DMS 273 (cell line): ENCODE results near the gene GRM3.

Source experiments
- DNase-seq: peaks from one replicate; lab custom pipeline; 2025; ENCODE audit not compliant: unreplicated experiment; lab: John Stamatoyannopoulos, UW

Gene GRM3

DNA sequence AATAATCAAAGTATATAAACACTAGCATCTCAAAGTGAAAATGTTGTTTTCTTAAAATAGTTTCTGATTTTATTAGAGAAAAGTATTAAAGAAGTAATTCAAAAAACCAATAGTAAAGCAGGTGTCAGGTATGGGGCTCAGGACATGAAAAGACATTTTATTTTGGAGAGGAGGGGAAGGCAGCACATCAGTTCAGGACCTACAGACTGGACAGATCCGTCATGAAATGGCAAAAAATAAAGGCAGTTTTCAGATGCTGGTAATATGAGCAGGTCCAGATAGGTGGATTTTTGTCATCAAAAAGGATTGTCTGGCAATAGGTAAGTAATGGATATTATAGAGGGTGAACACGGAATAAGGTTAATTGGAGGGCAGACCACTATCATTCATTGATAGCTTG lies 49.0 kb downstream of the GRM3 start:
- DNase-seq: no peak

DNA sequence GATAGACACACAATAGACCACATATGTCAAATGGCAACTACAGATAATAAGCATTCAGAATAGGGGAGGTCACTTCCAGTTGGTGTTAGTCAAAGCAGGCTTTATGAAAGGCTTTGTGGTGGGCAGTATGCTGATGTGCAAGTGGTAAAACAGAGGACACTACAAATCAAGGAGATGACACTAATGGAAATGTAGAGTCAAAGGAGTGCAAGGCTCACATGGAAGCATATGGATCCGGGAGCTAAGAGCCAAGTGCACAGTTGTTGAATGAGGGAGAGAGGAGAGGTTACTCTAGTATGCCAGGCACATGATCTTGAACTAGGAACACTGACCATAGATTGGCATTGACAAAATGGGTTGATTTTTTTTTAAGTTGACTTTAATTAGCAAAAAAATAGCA lies 62.7 kb downstream of the GRM3 start:
- no peak for DNase-seq

DNA sequence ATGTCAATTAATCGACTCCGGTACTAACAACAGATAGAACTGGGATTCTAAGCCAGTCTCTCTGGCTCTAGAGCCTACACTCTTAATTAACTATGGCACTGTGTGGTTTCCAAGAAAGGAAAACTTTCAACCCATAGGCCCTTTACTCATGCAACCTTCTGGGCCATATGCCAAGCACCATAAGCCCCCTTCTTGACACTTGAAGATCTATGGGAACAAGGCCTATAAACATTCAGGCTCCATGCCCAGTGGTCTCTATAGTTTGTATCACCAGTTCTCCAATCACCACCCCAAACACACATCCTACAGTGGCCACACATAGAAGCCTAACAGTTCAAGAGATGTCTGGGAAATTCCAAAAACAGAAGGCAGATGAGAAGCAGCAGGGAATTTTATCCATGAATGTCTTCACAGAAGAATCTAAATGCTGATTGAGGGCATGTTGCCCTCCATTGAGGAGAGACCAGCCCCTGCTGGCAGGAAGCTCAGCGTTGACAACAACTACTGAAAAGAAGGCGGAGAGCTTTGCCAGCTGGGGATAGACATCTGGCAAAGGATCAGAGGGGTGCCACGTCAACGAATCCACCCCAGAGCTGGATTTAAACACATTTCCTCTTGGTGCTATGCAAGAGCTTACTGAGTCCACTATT lies 64.4 kb downstream of the GRM3 start:
- DNase-seq: peak; percentile 10

DNA sequence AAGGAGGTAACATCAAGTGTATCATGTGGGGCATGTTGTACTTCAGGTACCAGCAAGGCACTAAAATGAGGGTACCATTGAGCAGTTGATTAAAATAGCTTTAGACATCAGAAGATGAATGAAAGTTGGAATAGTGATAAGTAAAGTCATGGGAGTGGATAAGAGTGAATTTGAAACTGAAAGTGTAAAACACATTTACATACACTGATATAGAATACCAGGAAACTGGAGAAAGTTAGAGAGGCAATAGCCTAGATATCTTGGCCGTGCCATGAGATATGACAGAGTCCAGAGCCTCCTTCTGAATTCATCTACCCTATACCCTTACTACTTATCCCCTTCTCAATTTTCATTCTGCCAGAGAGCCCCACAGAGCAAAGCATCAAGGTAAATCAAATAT lies 76.6 kb downstream of the GRM3 start:
- DNase-seq: no peak

DNA sequence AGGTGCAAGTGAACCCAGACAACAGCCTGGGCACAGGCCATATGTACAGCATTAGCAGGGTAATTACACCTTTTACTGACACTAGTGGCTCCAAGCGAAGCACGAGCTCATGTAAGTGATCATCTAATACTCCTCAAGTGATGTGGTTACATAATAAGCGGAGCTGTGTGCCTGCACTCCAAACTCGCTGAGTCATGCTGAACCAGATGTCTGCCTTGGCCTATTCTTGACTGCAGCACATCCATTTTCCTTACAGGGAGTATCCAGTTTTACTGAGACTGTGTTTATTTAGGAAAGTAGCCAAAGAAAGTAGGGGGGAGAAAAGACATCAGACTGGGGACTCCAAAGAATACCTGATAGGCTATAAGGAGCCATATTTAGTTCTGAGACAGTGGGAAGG lies 90.1 kb downstream of the GRM3 start:
- peak; percentile 36 for DNase-seq

DNA sequence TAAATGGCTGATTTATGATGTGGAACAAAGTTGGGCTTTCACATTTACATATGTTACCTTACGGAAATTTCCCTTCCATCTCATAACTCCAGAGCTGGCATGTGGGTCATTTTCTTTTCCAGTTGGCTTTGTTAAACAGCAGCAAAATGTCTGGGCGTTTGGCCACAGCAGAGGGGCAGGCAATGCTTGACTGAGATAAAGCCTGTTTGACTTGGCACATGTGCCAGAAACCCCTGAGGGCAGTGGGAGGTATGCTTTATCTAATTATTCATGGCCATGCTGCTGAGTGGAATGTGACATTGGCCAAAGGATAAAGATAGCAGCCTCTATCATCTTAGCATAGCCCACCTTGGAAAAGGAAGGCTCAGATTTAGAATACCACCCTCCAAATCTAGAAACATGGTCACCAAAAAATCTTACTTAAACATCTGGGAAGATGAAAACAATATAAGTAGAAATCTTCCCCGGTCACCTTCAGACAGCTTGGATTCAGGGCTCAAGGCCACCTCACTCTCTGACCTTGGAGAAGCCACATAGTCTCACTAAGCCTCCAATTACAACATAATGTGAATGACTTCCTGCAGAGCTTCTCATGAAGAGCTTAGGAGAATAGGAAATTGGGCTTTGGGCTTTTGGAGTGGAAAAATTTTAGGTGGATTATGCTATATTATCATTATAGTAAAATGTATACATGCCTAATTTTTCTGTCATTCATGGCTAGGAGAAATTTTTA lies 101.5 kb downstream of the GRM3 start:
- DNase-seq: no peak

DNA sequence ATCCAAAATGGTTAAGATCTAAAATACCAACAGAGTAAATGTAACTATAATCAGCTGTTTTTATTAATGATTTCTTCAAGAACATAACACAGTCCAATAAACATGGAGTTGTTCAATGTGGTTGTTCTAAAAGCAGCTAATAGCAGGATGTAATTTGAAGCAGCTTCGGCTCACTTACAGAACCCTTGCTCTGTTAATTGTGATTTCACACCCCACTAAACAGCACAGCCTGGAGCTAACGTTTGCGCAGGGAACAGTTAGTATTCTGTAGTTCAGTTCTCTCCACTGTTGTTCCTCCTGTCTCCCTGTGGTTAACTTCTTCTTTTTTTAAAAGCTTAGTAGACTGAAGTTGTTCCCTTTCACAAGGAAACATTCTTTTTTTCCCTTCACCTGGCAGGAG lies 104.0 kb downstream of the GRM3 start:
- no peak for DNase-seq

DNA sequence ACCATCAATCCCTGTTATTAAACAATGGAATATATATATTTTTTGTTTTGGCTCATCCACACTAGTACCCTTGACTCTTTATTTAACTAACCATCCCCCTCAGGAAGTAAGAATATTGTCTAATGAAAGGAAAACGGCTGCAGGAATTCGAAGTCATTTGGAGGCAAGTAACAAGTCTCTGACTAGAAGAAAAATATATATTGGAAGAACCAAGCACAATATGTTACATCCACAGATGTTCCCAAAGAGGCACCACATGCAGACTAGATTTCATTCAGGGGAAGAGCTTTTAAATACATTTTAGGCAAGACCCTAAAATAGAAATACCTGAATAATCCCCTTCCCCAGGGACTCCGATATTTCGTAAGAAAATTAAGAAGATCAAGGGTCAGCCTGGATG lies 104.5 kb downstream of the GRM3 start:
- DNase-seq: no peak

DNA sequence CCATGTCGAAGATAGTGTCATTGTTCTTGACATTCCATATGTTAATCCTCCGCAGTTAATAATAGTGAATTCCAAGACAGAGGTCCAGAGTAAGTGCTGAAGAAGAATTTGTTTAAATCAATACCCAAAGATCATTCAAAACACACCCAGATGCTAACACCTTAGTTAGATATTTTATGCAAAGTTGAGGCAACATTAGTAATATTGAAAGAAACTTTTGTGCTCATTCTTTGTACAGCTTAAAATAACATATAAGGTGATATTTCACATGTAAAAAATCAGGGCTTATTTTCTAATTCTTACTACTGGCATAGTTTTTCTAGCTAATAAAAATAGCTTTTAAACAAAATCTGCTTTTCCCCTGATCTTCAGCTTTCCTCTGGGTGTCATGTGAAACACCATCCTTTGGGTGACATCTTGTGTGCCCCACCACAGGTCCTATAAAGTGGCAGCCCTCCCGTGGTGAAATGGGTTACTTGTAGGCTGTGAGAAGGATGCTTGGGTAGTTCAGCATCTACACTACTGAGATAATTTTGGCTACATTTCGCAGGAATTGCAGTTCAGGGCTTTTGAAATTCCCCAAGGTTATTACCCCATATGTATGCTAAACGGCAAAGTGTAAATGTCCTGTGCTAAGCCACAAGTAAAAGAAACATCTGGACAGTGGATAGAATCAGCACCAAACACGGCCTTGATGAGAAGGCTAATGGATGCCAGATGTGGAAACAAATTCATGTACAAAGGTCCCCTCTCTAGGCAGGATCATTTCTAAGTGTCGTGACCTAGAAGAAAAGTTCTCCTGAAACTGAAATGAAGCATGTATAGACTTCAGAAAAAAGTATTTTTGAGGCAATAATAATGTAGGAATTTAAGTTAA lies 105.4 kb downstream of the GRM3 start:
- DNase-seq: no peak

DNA sequence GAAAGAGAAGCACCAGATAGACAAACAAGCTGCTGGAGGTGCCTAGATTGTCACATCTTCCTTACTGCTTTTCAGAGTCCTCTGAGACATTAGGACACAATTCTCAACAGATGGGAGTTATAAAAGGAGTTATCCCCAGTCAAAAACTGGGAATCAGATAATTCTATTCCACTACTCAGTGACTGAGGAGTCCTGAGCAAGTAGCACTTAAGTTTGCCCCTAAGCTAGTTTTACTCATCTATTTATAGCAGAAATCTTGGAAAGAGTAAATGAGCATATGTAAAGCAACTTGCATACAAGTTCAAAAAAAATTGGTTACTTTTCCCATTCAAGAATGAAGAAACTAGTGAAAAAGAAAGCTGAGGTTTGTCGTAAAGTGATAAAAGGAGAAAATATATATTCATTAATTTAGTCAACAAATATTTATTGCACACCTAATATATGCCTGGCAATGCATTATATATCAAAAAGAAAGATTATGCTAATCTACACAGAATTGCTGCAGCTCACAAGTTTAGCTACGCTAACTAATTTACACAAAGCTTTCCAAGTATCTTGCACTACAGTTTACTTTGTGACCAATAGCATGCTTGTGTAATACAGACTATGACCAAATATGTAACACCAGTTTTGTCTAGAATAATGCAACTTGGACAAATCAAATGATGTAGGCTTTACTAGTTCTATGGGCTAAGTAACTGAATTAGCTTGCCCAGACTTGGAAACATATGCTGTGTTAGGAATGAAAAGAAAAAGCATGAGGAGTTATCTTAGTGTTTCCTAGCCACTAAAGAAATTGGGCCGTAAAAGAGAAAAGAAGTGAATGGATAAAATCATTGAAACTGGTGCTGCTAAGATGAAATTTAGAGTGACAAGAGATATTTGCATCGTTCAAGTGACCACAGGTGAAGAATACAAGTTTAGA lies 106.3 kb downstream of the GRM3 start:
- DNase-seq: no peak

DNA sequence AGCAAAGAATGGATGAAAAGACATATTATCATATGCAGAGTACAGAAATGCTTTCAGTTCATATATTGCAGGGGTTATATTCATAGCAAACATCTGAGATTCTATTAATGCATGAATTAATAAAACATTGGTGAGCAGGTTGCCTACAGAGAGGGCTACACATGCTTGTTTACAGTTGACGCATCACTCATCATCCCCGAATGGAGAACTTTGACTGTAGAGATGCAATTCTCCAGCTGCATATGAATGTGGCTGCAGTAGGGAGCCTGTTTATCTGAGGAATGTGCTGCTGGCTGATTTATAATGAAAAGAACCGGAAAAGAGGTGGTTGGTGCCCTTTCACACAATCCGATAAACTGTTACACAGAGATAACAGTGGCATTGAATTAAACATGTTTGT lies 116.5 kb downstream of the GRM3 start:
- DNase-seq: no peak

DNA sequence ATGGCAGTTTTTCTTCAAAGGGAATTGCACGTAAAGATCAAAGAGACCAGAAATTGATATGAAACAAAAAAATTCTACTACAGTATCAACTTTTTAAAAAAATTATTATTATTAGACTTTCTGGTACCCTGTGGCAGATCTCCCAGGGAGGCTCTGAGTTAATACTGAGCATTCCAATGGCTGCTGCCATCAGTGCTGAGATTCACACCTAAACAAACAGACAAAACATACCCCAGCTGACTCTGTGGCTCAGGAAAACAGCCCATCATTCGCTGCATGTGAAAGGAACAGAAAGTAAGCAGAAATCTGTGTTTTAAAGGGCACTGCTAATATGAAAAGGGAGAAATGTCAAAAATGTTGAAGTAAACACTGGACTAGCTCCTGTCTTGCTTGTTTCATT lies 118.4 kb downstream of the GRM3 start:
- DNase-seq: no peak

DNA sequence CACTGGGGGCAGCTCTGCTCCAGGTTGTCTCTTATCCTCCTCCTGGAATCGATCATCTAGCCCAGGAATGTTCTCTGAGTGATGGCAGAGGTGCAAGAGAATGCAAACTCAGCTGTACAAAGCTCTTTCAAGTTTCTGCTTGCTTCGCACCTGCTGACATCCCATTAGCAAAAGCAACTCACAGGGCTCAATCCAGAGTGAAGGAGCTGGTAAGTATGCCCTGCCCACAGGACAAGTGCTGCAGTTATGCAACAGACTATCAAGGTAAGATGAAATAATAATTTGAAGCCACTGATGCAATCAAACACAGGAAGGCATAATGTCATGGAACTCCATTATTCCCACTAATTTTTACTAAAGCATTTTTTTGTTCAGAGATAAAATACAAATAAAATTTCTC lies 122.2 kb downstream of the GRM3 start:
- no peak for DNase-seq

DNA sequence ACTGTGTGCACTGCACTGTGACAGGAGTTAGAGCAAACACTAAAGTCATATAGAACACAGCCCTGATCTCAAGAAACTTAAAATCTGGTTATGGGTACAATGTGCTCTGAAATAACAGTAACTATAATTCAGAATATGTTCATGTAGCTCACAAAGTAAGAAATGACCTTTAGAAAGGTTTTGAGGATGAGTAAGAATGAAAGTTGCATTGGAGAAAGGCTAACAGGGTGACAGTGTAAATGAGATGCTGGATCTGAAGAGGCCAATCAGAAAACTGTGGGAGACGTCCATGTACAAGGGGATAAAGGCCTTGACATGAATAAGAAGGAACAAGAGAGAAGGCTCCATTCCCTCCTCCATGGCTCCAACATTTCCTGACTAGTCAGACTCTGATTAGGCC lies 124.7 kb downstream of the GRM3 start:
- no peak for DNase-seq

DNA sequence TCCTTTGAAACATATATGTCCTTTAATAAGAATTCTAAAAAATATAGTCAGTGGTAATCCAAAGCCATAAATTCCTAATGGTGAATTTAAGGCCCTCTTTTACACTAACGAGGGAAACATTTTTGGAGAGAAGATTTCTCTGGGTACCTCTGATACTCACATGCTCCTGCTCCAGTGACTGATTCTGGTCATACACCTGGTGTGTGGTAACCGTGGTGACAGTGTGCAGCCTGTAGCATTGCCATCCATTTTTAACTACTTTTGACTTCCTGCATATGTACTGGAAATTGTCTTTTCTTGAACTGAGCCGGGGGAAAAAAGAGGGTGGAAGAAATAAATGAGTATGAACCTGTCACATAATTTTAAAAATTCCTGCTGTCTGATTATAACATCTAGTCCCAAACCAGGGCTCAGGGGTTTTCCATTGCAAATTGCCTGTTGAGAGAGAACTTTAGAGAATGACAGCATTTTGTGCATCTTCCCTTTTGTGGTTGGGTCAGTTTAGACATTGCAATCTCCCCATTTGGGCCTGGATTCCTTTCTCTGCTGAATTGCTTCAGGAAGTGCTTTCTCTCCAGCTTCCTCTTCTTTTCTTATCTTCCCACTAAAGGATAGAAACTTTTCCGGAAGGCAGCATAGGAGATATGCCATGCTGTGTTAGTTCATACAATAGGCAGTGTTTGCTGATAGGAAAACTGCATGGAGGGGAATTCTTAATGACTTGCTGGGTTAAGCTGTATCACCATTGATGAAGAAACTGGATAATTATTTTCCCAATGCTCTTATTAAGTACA lies 125.5 kb downstream of the GRM3 start:
- no peak for DNase-seq

DNA sequence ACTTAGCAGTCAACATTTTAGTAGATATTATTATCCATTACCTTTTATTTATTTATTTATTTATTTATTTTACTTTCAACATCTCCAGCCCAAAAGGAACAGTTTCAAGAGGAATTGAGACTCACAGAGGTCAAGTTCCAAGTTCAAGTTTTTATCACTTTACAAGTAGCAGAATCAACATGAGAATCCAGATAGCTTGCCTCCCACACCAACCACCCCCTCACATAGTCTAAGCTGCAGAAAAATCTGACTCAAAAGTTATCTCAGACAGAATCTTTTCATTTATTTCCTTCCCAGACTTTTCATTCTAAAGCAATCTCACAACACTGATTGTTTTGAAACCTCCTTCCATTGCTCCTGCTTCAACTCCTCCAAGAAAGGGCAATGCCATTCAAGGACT lies 129.6 kb downstream of the GRM3 start:
- no peak for DNase-seq

DNA sequence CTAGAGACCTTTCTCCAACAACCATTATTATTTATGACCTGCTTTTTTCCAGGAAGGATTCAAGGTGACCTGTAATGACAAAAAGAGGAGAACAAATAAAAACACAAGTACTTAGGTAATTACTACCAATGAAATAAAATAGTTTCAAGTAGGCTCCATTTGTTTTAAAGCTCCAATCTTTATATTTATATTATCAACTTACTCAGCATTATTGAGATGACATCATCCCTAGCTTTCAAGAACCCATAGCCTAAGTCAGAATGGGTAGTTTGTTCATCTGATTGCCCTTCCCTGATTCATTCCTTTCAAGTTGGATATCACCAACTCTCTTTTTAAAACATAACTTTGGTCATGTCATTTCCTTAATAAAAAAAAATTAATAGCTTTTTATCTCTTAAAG lies 131.5 kb downstream of the GRM3 start:
- DNase-seq: no peak

DNA sequence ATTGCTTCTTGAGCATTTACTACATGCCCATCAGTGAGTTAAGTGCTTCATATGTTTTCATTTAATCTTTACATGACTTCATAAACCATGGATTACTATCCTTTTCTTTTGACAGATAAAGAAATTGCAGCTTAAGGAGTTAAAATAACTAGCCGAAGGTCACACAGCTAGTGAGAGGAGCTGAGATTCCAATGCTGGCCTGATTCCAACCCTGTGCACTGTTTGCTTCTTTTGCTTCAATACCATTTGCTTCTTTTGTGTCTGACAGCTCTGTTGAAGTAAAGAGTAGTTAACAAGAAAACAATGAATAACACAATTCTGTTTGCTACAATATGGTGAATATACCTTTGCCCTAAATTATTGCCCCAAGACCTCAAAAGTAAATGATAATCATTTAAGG lies 132.4 kb downstream of the GRM3 start:
- no peak for DNase-seq

DNA sequence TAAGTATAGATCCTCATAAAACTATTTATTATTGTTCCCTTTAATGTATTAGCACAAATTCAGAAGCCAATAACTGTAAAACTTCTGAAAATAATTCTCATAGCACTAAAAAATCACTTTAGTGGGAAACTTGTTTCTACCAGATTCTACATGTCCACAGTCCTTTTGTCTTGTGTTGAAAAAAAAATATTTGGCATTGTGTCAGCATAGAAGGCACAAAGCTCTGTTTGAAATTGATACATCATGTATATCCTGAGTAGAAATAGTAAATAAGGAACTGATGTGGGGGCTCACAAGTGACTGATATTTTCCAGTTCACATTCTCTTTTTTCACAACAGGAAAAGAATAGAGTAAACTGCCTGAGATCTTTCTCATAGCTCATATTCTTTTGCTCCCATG lies 134.6 kb downstream of the GRM3 start:
- DNase-seq: no peak

DNA sequence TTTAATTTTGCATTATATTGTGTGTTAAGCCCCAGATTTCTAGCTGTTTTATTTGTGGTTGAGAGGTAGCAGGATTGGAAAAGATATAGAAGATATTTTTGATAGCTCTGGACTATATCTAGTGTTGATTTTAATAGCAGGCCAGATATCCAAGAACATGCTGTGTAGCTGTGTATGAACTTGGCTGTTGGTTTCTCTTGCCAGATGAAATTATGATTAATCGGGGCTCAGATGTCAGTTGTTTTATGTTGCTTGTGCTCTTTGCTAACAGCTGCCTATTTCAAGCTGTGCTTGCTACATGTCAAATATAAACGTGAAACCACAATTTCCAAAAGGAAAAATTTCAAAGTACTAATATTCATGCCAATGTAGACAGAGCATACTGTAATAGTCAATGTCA lies 141.1 kb downstream of the GRM3 start:
- no peak for DNase-seq
